HG03095 (cell line): Measurements from ENCODE around the gene SIDT2.
A peak's percentile ranks its signal among the peaks of the same experiment; 100 is the strongest.

Experiments
- ATAC-seq: cut with Tn5 transposase; IDR thresholded peaks from one replicate; pipeline ENCODE4 v1.9.1; 2021; ENCODE audit warnings: moderate library complexity; ENCODE audit not compliant: unreplicated experiment

The SIDT2 gene

DNA sequence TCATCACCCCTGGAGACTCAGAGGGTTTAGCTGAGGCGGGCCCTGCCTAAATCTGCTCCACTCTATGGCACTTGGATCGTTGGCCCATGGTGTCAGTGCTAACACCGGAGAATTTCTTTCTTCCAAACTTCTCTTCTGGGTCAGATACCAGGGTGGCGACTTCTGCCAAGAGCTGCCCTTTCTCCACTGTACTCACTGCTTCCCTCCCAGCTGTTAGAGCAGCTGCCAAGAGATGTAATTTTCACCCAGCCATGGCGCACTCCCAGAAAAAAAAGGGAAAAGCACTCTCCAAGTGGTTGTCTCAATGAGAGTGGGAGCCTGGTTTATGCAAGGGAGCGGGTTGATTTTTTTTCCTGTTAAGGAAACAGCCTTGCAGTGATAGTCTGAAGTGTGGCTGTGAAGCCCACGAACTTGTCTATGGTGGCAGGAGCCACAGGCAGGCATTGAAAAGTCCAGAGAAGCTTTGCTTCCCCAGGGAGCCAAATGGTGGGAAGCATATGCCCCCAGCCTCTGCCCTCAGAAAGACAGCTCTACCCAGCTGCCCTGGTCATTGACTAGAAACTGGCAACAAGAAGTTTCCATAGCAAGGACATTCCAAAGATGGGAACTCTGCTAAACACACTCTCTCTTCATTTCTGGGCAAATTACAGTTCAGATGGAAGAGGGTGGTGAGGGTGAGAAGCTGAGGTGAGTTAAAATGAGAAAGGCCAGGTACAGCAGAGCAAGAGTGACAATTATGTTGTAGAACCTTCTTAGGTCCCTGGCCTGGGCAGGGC, 42.6 kb downstream of the SIDT2 start:
- ATAC-seq = no peak

- ATAC-seq = no peak
These were observed 43.4 kb downstream of the SIDT2 start for GRCh38 chr11:117221775-117222517.

GRCh38 chr11:117222991-117223740, 44.6 kb downstream of the SIDT2 start:
- ATAC-seq = no peak

- ATAC-seq = no peak
These were observed 45.5 kb downstream of the SIDT2 start for GRCh38 chr11:117223741-117224689.

DNA sequence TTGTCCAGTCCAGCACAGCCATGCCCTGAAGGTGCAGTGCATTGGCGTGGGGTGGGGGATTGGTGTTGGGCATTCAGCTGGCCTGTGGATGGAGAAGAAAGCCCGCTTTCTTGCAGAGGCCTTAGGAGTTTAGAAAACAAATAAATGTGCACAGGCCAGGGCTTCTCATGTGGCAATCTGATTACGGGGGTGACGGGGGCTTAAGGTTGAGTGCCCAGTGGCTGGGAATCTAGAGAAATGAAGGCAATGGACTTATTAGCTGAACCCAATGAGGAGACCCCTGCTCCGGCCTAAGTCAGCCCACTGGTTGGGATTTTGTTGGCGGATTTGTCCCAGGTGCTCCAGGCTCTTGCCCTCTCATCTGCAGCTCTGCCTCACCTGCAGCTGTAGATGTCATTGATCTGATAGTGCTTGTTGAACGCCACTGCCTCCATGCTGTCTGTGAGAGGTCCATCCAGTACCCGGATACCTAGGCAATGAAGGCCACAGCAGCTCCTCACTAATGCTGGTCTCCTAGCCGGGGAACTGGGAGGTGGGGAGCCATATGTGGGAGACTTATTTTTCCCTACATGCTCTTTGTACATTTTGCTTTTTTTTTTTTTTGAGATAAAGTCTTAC, 47.1 kb downstream of the SIDT2 start:
- ATAC-seq = no peak

DNA sequence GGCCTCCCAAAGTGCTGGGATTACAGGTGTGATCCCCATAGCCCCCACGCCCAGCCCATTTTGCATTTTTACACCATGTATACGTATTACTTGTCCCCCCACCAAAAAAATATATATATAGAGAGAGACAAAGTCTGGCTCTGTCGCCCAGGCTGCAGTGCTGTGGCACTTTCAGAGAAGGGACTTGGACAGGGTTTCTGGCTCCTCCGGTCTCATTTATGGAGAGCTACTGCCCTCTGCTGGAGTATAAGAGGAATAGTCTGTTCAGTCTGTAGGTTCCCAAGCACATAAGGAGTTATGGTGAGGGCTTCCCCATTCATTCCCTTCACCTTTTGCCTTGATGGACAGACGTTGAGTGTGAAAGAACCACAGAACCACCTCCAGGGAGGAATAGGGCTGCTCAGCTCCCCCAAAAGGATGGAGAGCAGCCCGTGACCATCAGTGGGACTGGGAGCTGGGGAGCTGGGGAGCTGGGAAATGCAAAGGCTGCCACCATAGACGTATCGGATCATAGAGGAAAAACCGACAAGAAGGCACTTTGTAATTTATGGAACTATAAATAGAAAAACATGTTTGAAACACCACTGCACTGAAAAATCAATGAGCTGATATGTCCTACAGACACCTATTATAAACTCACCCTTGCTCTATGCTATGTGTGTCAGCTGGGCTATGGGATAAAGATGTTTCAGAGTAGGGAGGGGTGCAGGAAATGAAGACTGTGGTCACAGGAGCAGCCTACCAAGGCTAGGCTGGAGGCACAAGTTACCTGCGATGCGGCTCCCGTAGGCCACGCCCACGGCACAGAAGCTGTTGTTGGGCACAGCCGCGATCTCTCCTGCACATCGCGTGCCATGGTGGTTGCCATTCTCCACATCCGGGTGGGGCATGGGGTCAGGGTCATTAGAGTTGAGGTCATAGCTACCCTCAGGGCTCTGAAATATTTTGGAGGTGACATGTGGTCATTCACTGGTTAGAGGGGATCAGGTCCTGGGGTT, 48.1 kb downstream of the SIDT2 start:
- ATAC-seq = peak; percentile 51

- no peak for ATAC-seq
These were observed 49.5 kb downstream of the SIDT2 start for GRCh38 chr11:117228091-117228490.

- ATAC-seq = no peak
These were observed 50.9 kb downstream of the SIDT2 start for GRCh38 chr11:117229411-117229810.

DNA sequence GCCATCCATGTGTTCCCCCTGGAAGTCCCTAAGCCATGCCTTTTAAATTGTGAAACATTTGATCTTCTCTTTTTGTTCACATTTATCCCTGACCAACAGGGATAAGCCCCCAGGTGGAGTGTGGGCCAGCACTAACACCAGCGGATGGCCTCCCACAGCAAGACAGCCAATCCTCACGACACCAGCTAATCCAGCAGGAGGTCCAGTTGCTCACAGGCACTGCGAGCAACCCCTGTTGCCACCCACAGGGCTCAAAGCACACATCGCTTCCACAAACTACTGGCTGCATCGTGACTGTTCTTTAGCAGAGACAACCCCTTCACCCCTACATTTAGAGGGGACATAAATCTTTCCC, 51.4 kb downstream of the SIDT2 start:
- ATAC-seq = no peak

DNA sequence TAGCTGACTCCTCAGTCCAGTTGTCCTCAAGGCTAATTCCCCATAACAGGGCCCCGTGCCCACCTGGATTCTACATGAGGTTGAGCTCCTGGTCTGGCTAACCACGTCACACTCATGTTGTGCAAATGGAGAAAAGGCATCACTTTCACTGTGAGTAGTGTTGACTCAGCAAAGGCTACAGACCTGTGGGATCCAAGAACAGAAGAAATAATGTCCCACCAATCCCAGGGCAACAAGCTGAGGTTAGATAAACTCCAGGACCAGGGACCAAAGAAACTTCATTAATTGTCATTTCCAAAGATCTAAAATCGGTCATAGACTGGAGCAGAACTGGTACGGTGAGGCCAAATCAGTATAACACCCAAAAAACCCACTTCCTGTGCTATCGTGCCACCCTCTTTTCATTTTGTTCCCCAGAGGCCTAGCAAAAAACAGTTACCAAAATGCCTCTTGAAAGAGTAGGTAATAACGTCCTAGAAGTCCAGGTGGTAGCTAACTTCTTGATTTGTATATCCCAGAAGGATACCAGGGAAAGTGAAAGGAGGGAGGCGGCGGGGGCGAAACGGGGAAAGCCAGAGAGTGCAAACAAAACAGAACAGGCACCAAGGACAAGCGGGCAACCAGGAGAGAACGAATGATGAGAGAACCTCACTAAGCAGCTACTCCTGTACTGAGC, 51.9 kb downstream of the SIDT2 start:
- no peak for ATAC-seq

DNA sequence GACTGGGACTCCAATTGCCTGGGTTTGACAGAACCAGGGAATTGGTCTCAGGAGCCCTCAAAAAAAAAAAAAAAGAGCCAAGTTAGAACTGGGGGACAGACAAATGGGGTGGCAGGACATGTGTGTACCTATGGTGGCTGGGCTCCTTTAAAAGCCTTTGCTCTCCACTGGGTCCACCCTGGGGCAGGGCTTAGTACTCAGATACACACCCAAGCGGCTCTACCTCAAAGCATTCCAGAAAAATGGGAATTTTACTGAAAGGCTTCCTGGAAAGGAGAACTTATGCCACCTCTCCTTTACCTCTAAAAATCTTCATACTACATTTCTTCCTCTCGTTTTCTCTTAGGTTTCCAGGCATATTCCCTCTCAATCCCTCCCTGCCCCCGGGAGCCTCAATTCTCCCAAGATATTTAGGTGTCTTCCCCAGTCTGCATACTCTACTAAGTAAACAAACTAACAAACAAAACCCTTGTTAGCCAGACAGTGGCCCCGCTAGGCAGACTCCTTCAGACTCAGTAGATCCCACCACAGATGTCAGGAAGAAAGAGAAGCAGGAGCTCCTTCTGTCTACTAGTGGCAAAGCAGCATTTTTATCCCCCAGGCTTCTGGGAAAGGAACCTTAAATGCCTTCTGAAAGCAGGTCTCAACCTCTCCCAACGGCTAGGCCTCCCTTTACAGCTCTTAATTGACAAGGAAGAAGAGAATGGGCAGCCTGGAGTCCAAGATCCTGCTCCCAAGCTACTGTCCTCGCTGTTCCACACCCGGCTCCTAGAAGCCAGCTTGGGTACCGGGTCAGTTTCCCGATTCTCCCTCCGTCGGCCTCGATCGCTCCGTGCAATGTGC, 52.7 kb downstream of the SIDT2 start:
- ATAC-seq = no peak

GRCh38 chr11:117231842-117232091, 53.2 kb downstream of the SIDT2 start, which contains the start of gene PCSK7:
TSS of gene PCSK7 (minus strand) at chr11:117232073. CDS start at chr11:117229844, 2,229 bp downstream.
- ATAC-seq = no peak

DNA sequence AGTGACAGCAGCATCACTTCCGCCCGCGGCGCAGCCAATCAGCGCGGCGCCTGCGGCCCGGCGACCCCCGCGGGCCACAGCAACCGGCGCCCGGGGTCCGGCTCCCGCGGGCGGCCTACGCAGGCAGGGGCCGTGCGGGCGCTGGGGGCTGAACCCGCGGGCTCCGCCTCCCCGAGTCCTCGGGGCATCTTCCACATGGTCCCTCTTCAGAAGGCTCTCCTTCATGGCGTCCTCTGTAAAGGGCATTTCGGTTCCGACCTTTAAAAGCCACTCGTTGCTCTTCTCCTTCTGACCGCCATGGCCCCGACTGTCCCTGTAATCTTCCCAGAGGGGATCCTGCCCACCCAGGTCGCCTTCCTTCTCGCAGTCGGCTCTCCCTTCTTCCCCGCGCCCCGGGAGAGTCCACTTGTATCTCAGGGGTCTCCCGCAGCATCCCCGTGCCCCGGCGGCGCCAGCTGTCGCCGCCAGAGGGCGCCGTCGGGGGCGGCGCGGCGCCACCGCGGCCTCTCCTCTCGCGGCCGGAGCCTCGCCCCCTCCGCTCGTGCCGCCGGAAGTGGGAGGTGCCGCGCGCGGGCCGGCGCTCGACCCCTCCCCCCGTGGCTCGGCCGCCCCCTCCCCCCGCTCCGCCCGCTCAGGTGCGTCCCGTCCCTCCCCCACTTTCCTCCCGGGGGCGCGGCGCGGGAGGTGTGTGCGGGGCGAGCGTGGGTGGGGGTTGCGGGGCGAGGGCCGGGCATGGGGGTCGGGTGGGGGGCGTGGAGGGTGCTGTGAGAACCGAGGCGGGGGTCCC, 53.7 kb downstream of the SIDT2 start, which contains the start of gene RNF214:
Gene RNF214, plus strand, starts transcription at position 580 of the 787 bp plus-strand sequence. CDS start 1,602 bp downstream, outside the sequence.
- peak; percentile 61 for ATAC-seq

DNA sequence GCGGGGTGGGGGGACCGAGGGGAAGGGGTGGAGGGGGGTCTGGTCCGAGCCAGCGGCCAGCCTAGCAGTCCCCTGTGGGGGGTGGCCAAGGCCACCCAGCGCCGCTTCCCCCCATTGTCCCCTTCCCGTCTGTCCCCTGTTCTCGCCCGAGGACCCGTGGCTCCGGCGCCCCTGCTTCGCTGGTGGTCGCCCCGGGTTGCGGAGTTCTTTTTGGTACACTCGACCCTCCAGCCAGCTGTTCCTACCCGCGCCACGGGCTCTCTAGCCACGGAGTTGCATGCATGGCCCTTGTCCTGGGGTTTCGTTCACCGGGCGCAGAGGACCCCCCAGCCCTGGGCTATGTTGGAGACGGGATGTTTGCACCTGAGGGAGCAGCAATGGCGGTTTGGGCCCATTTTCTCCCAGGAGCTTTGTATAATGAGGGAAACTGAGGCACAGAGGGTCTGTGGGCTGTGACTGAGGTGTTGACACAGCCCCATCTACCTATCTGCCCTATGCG, 54.4 kb downstream of the SIDT2 start:
- no peak for ATAC-seq

DNA sequence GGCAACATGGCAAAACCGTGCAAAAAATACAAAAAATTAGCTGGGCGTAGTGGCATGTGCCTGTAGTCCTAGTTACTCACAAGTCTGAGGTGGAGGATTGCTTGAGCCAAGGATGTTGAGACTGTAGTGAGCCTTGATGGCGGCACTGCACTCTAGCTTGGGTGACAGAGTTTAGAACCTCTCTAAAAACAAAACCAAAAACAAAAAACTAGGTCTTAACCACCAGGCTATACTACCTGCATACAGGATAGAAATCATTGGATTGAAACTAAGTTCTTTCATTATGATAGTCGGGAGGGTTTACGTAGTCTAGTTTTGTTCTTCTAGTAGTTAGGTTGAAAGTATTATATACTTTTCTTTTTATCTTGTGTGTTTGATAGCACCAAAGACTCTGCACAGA, 59.7 kb downstream of the SIDT2 start:
- no peak for ATAC-seq

GRCh38 chr11:117239295-117239694, 60.8 kb downstream of the SIDT2 start:
- ATAC-seq = no peak
